KG1 (cell line): Measurements from ENCODE around the gene ADGRB2.

Experiments used
- DNase-seq: peaks from one replicate; lab custom pipeline; 2025; lab: John Stamatoyannopoulos, UW

ADGRB2 gene, protein sequence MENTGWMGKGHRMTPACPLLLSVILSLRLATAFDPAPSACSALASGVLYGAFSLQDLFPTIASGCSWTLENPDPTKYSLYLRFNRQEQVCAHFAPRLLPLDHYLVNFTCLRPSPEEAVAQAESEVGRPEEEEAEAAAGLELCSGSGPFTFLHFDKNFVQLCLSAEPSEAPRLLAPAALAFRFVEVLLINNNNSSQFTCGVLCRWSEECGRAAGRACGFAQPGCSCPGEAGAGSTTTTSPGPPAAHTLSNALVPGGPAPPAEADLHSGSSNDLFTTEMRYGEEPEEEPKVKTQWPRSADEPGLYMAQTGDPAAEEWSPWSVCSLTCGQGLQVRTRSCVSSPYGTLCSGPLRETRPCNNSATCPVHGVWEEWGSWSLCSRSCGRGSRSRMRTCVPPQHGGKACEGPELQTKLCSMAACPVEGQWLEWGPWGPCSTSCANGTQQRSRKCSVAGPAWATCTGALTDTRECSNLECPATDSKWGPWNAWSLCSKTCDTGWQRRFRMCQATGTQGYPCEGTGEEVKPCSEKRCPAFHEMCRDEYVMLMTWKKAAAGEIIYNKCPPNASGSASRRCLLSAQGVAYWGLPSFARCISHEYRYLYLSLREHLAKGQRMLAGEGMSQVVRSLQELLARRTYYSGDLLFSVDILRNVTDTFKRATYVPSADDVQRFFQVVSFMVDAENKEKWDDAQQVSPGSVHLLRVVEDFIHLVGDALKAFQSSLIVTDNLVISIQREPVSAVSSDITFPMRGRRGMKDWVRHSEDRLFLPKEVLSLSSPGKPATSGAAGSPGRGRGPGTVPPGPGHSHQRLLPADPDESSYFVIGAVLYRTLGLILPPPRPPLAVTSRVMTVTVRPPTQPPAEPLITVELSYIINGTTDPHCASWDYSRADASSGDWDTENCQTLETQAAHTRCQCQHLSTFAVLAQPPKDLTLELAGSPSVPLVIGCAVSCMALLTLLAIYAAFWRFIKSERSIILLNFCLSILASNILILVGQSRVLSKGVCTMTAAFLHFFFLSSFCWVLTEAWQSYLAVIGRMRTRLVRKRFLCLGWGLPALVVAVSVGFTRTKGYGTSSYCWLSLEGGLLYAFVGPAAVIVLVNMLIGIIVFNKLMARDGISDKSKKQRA (N-terminal part only)

DNA sequence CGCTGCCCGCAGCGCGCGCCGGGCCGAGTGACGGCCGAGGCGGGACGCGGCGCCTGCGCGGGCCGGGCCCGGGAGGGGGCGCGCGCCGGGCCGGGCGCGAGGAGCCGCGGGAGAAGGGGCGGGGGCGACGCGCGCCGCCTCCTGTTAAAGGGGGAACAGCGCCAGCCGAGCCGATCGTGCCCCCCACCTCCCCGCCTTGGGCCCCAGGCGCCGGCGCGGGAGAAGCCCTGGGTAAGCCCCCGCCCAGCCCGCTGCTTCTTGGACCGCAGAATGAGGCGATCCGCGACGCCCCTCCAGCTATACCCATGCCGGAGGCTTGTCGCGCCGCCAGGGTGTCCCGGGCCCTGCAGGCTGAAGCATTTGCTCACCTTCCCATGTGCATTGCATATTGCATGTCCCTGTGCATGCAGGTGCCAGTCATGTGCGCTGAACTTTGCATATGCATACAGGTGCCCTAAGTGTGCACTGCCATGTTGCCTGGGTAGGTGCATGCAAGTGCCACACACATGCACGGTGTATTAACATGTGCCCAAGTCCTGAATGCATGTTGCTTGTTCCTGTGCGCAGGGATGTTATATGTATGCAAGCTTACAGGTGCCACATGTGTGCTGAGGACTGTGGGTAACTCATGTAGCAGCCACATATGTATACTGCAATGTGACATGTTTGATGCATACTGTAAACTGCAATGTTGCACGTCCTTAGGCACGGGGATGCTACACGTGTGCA lies at the start of gene ADGRB2:
TSS of gene ADGRB2 (minus strand) at position 29 of the 729 bp plus-strand sequence. CDS start 7,119 bp downstream, outside the sequence.
- no peak for DNase-seq

DNA sequence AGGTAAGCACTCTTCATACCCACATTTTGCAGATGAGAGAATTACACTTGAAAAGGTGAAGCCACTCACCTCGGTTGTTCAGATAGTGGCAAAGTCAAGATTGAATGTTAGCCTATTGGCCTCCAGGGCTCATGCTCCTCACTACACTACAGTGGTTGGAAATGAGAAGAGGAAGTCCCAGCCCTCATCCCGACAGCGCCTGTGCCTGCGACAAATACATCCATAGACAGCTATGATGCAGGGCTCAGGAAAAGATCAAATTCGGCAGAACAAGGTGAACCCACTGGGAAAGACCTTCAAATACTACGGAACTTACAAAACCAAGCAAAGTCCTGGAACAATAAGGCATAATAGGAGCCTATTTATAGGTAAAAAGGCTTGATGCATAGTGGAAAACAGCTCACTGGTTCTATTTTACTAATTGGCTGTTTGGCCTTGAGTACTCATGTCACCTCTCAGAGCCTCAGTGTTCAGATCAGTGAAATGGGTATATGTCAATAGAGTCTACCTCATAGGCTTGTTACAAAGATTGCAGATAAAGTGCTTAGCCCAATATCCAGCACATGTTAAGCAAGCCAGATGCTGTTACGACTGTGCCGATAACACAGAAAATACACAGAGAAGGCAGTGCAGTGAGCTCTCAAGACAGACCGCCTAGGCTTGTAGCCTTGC lies 48.2 kb upstream of the ADGRB2 start:
- DNase-seq: no peak

DNA sequence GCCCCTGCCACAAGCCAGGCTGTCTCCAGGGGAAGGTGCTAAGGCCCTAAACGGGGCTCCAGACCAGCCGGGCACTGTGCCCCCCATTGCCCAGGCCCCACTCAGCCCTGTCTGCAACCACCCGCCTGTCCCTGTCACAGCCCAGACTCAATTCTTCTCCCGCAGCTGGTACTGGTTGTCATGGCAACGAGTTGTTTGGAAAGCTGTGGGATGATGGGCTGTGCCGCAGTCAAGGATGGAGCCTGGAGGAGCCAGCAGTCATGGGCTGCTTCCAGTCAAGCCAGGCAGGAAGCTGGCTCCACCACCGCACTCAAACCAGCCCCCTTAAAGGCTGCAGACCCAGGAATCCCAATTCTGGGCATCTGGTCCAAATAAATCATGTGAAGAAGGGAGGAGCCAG lies 47.5 kb upstream of the ADGRB2 start:
- DNase-seq: no peak

DNA sequence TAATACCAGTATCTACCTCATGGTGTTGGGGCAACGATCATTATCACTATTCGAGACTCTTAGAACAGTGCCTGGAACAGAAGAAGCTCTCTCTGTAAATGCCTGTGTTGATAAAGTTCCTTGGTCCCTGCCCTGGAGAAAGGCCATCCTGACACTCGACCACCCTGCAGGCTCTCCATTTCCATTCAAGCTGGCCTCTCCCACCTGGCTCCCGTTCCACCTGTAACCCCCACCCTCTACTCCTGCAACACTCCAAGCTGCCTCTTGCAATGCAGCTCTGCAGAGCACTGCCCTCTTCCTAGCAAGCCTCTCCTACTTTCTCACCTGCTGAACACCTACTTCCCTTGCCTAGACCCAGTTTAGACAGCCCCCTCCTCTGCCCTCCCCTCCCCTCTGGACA lies 45.6 kb upstream of the ADGRB2 start:
- no peak for DNase-seq

DNA sequence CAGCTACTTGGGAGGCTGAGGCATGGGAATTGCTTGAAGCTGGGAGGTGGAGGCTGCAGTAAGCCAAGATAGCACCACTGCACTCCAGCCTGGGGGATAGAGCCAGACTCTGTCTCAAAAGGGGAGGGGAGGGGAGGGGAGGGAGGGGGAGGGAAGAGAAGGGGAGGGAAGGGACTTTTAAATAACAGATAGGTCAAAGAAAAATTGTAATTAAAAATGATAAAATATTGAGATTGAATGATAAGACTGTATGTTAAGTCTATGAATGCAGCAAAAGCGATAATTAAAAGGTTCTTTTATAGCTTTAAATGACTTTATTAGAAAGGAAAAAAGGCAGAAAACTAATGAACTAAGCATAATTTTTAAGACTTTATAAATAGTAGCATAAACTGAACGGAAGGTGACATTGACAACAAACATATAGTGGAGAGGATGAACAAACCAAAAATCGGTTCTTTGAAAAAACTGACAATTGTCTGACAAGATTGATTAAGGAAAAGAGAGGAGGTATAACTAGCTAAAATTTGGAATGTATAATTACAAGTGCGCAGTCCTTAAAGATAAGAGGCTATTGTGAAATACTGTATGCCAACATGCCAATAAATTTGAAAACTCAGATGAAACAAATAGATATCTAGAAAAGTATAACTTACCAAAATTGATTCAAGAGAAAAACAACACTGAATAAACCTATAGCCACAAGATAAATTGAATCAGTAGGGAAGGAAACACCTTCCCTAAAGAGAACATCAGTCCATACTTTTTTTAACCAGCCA lies 43.3 kb upstream of the ADGRB2 start:
- no peak for DNase-seq

DNA sequence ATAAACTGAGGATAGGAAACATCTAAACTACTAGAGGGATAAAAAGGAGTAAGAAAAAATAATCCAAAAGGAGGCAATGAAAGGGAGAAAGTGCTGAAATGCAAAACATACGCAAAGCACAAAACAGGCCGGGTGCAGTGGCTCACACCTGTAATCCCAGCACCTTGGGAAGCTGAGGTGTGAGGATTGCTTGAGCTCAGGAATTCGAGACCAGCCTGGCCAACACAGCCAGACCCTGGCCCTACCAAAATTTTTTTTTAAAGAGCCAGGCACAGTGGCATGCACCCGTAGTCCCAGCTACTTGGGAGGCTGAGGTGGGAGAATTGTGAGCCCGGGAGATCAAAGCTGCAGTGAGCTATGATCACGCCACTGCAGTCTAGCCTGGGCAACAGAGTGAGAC lies 41.2 kb upstream of the ADGRB2 start:
- DNase-seq: no peak

DNA sequence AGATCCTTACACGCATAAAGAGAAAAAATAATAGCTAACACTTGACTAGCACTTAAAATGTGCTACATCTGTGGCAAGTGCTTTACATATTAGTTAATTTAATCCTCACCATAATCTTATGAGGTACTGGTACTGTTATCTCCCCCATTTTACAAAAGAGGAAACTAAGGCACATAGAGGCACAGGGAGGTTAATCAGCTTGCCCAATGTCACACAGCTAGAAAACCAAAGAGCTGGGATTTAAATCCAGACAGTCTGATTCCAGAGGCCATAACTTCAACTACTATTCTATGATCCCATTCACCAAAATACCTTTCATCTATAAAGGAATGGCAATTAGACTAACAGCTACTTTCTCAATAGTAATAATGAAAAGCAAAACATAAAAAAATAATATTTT lies 40.0 kb upstream of the ADGRB2 start:
- no peak for DNase-seq

DNA sequence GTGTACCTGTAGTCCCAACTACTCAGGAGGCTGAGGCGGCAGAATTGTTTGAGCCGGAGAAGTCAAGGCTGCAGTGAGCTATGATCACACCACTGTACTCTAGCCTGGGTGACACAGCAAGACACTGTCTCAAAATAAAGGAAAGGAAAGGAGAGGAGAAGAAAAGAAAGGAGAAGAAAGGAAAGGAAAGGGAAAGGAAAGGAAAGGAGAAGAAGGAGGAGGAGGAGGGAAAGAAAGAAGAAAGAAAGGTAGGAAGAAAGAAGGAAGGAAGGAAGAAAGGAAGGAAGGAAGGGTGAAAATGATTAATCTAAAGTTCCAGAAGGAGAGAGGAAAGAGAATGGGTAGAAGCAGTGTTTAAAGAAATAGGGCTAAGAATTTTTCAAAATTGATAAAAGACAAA lies 39.5 kb upstream of the ADGRB2 start:
- no peak for DNase-seq

DNA sequence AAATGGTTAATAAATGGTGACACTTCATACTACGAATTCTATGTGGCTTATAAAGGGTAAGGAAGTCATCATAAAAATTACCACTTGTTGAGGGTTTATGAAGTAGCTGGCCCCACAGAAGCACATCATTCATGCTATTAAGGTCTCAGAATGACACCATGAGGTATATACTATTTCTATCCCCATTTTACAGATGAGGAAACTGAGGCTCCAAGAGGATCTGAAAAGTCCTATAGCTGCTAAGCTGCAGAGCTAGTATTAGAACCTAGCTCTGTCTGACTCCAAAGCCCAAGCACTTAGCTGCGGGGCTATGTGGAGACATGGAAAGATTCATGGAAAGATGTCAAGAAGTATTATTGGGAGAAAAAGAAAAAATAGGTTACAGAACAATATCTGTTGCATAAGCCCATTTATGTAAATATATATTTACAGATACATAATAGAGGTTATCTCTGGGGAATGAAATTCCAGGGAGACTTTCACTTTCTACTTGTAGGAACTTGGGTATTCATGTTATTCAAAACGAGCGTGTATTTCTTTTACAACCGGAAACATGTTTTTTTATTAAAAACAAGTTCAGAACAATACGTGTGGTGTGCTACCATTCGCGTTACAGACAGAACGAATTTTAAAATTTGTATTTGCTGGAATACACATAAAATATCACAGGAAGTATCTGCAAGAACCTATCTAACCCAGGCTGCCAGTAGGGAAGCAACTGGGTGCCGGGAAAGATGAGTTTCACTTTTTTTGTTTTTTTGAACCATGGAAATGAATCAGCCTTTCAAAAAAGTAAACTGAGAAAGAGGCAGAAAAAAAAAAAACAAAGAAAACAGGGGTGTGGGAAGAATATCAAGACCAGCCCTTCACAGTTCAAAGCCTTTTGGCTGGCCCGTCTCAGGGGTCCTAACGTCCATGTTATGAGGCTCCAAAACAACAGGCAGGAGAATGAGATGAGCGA lies 38.3 kb upstream of the ADGRB2 start:
- no peak for DNase-seq

DNA sequence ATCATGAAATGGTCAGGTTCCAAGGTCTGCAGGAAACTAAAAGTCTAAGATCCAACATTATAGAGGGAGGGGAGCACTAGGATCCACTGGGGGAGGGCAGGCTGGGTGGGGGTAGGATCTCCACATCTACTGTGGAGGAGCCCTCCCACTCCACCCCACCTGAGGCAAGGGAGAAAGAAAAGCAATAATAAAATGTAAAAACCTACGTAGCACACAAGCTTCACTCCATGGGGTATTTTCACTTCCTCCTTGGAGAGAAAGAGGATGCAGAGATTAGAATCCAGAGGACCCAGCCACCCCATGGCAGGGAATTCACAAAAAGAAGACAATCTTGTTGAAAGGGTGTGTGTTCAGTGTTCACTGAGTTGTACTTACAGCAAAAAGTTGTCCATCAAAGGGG lies 37.3 kb upstream of the ADGRB2 start:
- no peak for DNase-seq

DNA sequence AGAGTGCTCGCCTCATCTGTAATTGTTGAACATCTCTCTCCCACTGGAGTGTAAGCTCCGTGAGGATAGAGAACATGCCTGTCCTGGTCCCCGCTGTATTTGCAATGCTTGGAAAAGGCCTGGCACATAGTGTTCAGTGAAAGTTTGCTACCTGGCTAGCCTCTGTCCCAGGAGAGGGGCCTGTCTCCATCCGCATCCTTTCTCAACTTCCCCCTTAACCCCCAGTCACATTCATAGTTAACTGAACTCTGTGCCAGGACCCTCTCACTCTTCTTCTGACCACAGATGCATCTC lies 36.5 kb upstream of the ADGRB2 start:
- no peak for DNase-seq

DNA sequence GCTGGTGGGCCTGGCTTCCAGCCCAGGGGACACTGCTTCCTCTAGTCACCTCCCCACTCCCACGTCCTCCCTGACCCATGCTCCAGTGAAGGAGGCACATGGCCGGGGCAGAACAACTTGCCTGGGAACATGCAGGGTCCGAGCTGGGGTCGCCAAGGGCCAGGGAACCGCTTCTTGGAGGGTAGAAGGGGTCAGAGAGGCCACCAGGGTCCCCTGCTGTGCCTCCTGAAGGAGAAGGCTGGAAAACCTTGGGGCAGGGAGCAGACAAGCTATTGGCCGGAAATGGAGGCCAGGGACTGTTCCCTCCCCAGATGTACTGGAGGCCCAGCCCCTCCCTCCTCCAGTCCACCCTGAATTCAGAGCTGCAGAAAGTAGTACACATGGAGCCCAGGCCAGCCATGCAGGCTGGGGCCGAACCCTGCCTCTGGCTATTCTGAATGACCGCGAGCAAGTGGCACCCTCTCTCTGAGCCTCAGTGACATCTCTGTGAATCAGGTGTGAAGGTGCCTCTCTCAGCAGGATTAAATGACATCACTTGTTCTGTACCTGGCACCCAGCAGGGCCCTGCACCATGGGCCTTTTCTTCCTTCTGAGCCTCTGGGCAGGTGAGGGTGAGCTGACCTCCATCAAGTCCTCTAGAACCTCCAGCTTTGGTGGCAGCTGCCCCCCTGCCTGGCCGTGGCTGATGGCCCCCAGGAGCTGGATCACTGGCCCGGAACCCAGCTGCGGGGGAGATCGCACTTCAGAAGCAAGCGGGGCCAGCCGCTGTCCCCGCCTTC lies 35.9 kb upstream of the ADGRB2 start:
- DNase-seq: no peak

DNA sequence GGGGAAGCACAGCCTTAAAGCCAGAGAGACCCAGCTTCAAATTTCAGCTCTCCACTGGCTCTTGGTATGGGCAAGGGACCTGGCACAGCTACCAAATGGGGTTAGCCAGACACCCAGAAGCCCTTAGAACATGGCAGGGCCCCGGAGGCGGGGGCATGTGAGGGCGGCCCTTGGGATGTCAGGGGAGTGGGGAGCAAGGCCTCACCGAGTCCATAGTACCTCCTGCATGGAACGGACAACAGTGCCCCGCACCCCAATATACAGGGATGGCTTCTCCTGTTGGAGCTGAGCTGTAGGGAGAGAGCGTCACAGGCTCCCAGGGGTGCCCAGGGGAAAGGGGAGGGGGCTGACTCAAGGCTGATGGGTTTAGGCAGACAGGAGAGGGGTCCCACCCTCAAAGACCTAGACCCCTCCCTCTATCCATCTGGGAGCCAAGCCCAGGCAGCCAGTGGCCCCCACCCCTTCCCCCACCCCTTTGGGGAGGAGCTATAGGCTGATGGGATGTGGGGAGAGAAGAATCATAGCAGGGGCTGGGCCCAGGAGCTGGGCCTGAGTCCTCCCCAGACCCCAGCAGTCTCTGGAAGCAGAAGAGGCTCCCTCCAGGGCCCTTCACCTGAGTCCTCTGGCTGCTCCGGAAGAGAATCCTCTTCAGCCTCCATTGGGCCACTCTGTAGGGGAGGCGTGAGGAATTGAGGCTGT lies 35.2 kb upstream of the ADGRB2 start:
- DNase-seq: no peak

DNA sequence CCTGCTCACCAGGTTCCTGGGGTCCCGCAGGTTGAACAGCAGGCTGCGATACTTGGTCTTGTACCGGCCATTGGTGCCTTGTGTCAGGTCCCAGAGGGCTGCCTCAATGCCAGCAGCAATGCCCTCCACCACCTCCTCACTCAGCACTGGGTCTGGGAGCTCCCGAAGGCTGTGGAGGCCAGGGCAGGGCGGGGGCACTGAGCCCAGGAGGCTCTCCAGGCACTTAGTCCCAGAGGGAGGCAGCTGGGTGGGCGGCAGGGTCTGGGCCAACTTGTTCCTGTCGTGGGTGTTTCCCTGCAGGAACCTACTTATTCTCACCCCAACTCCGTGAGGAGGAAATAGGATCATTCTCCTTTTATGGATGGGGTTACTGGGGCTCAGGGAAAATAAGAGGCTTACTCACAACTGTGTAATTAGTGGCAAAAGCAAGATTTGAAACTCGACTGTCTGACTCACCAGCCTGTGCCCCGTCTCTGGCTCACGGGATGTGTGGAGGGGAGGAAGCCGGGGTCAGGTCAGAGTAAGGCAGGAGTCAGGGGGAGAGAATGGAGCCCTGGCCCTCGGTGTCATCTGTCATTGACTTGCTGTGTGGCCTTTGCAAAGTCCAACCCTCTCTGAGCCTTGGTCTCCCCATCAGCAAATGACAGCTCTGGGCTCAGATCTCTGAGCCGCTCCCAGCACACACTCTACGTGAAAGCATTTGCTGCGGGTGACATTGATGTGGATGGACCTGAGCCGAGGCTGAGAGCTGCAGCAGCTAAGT lies 34.5 kb upstream of the ADGRB2 start:
- no peak for DNase-seq

DNA sequence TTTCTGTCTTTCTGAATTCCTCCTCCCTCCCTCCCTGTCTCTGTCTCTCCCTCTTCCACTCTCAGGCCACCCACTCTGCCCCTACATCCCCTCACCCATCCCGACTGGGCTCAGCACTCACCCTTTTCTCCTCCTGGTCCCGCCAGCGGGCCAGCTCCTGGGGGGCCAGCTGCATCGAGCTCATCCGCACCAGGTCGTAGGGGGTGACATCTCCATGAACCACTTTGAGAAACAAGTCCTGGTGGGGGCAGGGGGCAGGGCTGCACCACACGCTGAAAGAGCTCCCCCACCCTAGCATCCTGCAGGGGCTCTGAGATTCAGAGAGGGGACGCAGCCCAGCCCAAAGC lies 33.9 kb upstream of the ADGRB2 start:
- no peak for DNase-seq

DNA sequence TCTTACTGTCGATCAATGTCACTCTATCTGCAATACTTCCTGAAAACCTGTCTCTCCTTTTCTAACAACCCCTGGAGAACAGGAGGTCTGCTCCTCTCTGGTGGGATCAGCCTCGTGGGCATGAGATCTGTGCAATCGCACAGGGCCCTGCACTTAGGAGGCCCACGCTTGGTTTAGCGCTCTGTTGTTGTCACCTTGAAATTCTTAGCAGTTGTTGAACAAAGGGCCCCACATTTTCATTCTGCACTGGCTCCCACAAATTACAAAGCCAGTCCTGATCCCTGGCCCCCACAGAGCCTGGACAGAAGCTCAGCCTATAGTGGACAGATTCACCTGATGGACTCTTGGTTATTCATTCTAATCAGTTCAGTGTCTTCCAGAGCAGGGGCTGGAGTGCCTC lies 33.1 kb upstream of the ADGRB2 start:
- DNase-seq: no peak

DNA sequence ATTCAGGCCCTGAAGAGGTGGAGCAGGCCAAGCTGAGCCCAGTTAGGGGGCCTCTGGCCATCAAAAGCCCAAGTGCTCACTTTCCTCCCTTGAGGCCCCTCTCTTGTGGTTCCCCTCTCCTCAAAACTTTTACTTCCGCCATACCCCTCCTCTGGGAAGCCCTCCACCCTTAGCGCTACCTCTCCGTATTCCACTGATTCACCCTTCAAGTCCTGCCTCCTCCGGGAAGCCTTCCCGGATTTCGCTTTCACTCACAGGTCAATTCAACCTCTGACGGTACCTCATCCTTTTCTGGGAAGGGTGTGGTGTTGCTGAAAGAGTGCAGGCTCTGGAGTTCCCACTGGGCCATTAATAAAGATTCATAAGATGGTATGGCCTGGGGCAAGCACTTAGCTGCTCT lies 32.6 kb upstream of the ADGRB2 start:
- DNase-seq: no peak
